Pulmonary artery endothelial cell (primary cell): Measurements from ENCODE around the gene F7. TPM values are rescaled to one million over a fixed set of nuclear protein-coding genes. Genes with fewer than 3 reads are reported as not detected.
"Not testable (repeated sequence)": the region's sequence is repeated elsewhere in the genome, so short reads cannot be mapped to it uniquely, and the experiment has no call there.

Experiments
- DNase-seq: peaks from one replicate; pipeline ENCODE4 v3.0.0-alpha.2; 2011; ENCODE audit warnings: low read depth, low spot score
- total RNA-seq: library from RNA; depleted of rRNA; stranded (reverse); fragments of >200 nt; gene quantifications from 2 replicates; pipeline ENCODE4 v1.2.3, GENCODE V29; 2014

F7 gene
- total RNA-seq, 1 donor from 2014 or later, result not detected

DNA sequence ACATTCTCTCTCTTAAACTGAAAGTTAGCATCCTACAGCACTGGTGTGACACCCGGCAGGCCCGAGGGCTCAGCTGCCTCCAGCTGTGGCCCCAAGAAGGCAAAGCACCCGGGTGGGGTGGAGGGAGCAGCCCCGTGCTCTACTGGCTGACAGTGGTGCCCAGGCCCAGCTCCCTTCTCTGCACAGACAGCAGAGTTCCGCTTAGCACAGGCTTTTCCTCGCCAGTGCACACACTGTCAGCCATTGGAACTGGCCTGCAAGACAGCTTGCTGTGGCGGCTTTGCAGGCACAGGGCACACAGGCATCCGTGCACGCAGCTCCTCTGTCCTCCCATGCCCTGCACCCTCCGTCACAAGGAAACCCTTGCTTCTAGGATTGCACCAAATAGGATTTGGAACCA lies 3.3 kb upstream of the F7 start:
- not testable (repeated sequence) for DNase-seq

DNA sequence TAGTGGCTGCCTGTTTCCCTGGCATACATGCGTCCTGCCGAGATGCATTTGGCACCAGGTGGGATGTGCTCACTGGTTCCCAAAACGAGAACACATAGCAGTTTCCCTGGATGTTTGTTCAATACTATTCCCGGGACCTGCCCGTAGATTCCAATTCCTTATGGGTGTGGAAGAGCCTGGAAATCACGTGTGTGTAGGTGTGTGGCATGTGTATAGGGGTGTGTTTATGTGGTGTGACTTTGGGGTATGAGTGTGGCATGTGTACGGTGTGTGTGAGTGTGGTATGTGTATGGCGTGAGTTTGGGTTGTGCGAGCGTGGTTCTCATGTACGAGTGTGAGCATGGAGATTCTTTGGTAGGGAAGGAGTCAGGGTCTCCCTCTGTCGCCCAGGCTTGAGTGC lies 2.9 kb upstream of the F7 start:
- DNase-seq, result no peak

DNA sequence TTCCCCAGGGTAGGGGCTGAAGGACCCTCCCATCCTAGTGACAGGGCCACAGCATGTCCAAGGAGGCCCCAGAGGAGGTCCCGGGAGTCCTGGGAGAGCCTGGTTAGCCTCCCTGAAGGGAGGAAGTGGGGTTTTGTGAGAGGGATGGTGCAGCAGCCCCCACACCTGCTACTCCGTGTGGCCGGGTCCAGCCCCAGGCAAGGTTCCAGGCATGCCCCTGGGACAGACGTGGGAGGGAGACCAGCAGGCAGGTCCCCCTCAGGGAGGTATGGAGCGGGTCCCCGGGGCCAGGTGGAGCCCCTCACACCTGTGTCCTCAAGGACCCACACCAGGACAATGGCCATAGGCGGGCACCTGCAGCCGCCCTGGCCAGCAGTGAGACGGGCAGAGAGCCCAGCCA lies 1.9 kb upstream of the F7 start:
- no peak for DNase-seq

DNA sequence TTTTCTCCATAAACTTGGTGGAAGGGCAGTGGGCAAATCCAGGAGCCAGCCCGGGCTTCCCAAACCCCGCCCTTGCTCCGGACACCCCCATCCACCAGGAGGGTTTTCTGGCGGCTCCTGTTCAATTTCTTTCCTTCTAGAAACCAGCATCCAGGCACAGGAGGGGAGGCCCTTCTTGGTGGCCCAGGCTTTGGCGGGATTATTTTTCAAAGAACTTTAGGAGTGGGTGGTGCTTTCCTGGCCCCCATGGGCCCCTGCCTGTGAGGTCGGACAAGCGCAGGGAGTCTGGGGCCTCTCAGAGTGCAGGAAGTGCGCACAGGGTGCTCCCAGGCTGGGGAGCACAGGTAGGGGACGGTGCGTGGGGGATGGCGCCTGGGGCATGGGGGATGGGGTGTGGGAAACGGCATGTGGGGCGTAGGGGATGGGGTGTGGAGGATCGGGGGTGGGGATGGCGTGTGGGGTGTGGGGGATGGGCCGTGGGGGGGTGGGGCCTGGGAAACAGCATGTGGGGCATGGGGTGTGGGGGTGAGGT lies 396 bp downstream of the F7 start:
- DNase-seq, result no peak

DNA sequence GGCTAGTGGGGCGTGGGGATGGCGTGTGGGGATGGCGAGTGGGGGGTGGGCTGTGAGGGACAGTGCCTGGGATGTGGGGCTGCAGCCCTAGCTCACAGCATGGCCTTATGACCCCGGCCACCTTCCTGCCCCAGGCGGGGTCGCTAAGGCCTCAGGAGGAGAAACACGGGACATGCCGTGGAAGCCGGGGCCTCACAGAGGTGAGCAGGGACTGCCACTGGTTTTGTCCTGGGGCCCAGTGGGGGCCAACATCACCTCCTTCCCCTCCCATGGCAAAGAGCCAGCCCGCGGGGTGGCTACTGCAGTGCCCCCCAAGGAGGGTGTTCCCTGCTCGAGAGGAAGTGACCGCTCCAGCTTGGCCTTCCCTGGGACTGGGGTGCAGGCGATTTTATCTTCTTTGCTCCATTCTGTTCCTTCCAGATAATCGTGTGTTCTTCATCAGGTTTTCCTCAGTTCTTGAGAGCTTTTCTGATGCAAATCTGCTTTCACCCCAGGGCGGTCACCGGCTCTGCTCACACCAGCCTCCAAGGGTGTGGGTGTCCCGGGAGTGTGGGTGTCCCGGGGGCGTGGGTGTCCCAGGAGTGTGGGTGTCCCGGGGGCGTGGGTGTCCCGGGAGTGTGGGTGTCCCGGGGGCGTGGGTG lies 1.2 kb downstream of the F7 start:
- DNase-seq, result no peak

DNA sequence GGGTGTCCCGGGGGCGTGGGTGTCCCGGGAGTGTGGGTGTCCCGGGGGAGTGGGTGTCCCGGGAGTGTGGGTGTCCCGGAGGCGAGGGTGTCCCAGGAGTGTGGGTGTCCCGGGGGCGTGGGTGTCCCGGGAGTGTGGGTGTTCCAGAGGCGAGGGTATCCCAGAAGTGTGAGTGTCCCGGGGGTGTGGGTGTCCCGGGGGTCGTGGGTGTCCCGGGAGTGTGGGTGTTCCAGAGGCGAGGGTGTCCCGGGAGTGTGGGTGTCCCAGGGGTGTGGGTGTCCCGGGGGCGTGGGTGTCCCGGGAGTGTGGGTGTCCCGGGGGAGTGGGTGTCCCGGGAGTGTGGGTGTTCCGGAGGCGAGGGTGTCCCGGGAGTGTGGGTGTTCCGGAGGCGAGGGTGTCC lies 2.9 kb downstream of the F7 start:
- not testable (repeated sequence) for DNase-seq

DNA sequence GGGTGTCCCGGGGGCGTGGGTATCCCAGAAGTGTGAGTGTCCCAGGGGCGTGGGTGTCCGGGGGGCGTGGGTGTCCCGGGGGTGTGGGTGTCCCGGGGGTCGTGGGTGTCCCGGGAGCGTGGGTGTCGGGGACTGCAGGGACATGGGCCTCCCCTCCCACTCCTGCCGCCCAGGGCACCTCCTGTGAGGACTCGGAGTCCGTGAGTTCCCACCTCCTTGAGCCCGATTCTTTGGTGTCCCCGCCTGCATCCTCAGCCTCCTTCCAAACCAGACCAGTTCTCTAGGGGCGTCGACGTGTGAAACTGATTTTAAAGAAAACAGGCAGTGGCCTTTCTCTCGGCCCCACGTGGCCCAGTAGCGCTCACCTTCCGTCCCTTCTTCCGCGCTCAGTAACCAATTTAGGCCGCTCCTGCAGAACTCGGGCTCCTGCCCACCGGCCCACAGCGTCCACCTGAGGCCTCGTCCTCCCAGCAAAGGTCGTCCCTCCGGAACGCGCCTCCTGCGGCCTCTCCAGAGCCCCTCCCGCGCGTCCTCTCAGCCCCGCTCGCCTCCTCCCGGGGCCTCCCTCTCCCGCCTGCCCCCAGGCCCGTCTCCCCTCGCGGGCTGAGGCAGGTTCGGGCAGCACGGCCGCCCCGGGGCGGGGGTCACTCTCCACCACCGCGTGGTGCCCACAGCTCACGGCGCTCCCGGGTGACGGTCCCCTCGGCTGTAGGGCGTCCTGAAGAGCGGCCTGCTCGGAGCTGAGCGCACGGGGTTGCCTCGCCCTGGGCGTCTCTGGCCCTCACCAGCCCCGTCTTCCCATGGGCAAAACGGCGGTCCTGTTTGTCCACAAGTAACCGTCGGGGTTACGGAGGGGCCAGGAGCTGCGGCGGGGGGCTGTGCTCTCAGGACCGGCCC lies 3.8 kb downstream of the F7 start:
- no peak for DNase-seq

DNA sequence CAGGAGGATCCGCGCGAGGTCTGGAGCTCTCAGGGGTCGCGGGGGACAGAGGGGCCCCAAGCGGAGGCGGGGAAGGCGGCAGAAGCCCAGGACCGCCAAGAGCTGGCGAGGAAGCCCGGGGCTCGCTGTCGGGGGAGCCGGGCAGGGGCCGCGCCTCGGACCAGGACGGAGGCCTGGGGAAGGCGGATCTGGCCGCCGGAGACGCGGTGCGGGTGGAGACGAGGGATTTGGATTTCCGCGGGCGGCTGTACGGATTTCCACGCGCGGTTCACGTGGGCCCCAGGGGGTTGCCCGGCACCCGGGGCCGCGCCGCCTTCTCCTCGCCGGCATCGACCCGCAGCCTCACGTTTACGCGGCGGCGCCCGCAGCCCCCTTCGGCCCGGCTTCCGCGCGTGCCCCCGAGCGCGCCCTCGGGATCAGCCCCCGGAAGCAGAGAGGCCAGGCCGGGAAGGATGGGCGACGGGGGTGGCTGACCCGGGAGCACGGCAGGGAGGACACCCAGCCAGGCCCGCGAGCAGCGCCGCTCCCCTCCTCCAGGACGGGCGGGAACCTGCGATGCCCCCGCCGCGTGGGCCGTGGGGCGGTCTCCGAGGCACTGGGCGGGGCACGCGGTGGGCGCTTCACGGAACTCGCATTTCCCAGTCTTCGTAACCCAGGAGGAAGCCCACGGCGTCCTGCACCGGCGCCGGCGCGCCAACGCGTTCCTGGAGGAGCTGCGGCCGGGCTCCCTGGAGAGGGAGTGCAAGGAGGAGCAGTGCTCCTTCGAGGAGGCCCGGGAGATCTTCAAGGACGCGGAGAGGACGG lies 4.7 kb downstream of the F7 start:
- DNase-seq, result no peak

DNA sequence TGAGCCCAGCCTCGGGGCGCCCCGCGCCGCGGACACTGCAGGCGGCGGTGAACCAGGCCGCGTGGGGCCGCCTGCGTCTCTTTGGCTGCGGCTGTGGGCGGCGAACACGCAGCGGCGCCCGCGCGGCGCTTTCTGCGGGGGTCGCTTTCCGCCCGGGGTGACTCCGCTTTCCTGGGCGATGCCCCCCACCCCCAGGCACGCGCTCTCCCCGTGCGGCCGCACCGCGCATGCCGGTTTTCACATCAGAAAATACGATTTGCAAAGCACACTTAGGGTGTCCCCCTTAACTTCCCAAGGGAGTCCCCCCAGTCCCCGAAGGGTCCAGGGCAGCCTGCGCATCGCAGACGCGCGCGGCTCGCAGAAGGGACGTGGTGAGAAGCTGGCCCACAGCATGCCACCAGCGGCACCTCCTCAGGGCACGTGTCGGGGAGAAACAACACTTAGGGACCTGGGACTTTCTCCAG lies 5.3 kb downstream of the F7 start:
- DNase-seq, result no peak

DNA sequence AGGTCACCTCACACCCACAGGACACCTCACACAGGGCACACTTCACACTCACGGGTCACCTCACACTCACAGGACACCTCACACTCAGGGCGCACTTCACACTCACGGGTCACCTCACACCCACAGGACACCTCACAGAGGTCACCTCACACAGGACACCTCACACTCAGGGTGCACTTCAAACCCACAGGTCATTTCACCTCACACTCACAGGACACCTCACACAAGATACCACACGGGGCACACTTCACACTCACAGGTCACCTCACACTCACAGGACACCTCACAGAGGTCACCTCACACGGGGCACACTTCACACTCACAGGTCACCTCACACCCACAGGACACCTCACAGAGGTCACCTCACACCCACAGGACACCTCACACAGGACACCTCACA lies 6.2 kb downstream of the F7 start:
- DNase-seq, result not testable (repeated sequence)

DNA sequence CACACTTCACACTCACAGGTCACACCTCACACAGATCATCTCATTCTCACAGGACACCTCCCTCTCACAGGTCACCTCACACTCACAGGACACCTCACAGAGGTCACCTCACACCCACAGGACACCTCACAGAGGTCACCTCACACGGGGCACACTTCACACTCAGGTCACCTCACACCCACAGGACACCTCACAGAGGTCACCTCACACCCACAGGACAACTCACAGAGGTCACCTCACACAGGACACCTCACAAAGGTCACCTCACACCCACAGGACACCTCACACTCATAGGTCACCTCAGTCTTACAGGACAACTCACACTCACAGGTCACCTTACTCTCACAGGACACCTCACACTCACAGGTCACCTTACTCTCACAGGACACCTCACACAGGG lies 6.9 kb downstream of the F7 start:
- DNase-seq, result not testable (repeated sequence)

DNA sequence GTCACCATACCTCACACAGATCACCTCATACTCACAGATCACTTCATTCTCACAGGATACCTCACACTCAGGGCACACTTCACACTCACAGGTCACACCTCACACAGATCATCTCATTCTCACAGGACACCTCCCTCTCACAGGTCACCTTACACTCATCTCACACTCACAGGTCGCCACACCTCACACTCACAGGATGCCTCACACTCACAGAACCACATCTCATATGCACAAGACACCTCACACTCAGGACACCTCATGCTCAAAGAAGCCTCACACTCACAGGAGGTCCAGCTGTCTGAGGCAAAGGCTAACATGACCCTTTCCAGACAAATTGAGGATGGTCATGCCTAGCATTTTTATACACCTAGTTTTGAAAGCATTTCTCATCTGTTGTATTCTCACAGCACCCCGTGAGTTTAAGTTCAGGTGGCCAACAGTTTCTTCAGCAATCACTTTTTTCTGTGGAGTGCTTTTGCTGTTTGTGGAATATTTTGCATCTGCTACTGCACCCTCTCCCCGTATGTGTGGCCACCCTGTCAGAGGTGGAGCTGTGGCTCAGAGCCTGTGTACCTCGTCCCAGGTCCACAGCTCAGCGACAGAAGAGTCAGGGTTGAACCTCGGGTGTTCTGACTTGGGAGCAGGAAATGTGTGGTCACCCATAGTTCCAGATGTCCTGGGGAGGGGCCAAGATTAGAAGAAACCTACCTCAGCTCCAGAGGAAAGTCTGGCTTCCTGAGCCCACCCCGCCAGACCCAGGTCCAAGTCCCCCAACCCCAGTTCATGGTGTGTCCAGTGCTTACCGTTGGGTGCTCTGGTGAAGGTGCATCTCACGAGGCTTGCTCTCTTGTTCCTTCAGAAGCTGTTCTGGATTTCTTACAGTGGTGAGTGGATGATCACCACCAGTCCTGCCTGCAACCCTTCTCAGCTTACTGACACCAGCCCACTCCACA lies 7.6 kb downstream of the F7 start:
- no peak for DNase-seq

DNA sequence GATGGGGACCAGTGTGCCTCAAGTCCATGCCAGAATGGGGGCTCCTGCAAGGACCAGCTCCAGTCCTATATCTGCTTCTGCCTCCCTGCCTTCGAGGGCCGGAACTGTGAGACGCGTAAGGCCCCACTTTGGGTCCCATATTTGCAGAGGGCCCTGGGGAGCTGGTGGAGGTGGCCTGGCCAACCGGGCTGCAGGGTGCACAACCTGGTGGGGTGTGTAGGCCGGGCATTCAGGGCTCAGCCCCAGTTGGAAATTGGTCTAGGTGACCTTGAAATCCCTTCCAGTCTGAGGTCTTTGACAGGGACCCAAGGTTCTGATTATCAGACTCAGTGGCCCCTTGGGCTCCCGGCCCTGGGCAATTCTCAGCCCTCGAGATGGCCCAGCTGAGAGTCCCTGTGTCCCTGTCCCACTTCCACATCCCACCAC lies 8.3 kb downstream of the F7 start:
- DNase-seq, result no peak

DNA sequence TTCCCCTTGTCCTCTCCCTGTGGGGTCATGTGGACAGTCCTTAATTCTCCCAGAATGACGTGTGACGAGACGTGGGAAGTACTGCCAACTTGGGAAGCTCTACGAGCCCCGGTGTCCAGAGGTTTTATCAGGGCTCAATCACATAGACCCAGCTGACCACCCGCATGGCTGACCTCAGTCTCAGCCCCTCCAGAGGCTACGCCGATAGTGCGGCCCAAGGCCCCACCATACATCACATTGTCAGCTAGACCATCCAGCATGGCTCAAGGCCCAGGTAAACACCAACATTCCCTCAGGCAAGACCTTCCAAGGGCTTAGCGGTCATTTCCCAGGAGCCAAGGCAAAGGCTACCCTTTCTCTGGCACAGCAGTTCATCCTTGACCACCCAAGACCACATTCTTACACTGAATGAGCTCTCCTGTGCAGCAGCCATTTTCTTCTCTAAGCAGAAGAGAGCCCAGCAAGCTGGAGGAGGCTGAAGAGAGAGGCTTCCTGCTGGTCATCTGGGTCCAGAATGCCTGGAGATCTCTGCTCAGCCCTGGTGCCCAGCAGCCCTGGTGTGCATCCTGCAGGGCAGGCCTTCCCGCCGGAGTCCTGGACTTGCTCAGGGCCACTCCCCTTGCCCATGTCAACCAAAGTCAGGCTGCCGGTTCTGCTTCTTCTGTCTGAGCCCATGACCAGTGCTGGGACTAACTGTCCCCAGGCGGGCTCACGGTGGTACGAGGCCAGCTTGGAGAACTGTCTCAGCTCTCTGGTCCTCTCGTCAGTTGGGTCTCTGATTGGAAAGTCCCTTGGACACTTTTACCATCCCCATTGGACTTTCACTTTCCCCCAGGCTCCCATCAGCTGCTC lies 9.1 kb downstream of the F7 start:
- DNase-seq, result no peak

DNA sequence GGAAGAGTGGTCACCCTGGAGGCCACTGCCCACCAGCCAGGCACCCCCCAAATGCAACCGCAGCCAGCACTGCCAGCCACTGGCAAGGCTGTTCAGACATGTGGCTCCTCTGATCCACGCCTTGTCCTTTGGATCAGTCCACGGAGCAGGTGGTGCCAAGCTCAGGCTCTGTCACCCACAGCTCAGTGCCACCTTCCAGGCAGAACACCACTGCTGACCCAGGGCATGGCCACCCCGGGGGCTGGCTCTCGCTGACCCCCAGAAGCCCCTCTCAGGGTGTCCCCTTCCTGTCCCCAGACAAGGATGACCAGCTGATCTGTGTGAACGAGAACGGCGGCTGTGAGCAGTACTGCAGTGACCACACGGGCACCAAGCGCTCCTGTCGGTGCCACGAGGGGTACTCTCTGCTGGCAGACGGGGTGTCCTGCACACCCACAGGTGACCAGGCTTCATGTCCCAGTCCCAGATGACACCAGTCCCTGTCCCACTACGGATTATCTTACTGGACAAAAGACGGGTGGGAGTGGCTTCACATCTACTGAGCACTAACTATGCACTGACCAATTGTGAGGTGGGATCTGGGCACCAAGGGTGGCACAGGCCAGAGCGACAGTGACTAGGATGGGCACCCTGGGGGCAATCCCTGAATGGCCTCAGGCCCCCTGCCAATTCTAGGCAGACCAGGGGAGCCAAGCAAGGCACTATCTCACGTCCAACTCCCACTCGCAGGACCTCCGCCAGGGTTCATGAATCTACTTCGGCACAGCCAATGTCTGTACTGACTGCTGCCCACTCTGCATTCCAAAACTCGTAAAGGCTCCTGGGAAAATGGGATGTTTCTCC lies 10.0 kb downstream of the F7 start:
- DNase-seq, result no peak

DNA sequence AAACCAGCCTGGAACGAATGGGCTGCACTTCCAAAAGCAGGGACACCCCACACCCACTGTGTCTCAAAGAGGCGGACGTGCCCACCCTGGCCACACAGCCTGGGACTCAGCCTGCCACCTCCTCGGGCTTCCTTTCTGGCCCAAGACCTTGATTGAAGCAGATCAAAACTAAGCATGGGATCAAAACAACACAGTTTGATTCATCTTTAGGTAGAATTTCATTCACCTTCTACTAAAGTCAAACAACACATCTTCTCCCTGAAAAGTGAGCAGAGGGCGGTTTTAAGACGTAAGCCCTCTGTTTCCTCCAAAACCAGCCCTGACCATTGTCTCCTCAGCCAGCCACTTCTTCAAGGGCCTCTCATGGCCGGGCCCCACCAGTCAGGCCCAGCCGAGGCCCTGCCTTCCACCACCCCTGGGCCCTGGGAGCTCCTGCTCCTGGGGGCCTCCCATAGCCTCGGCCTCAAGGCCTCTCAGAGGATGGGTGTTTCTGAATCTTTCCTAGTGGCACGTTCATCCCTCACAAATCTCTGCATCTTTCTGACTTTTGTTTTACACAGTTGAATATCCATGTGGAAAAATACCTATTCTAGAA lies 10.7 kb downstream of the F7 start:
- no peak for DNase-seq

DNA sequence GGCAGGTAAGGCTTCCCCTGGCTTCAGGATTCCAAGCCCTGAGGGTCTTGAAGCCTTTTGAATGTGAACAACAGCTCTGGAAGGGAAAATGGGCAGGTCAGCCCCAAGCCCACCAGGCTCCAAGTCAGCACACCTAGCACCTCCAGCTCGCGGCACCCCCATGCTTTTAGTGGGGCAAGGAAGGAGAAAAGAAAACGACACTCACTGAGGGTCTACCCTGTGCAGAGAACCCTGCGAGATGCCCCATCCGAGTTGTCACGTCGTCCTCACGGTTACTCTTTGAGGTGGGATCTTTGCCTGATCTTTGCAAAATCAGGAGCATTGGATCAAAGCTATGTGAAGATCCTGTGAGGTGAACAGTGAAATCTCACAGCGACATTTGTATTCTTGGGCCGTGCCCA lies 11.3 kb downstream of the F7 start:
- no peak for DNase-seq

DNA sequence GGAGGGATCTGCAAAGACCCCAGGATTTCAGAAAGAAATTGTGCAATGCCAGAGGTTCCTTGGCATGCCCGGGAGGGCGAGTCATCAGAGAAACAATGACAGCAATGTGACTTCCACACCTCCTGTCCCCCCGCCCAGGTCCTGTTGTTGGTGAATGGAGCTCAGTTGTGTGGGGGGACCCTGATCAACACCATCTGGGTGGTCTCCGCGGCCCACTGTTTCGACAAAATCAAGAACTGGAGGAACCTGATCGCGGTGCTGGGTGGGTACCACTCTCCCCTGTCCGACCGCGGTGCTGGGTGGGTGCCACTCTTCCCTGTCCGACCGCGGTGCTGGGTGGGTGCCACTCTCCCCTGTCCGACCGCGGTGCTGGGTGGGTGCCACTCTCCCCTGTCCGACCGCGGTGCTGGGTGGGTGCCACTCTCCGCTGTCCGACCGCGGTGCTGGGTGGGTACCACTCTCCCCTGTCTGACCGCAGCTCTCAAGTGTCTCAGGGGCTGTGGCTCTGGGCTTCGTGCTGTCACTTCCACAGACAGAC lies 11.8 kb downstream of the F7 start:
- no peak for DNase-seq
